ENCODE results near the gene NHSL1. TPM values are rescaled to one million over a fixed set of nuclear protein-coding genes. Genes with fewer than 3 reads are reported as not detected.
A peak's percentile ranks its signal among the peaks of the same experiment; 100 is the strongest.

The NHSL1 gene
- total RNA-seq, 1 experiment from 2014 or later = 32.1 TPM

DNA sequence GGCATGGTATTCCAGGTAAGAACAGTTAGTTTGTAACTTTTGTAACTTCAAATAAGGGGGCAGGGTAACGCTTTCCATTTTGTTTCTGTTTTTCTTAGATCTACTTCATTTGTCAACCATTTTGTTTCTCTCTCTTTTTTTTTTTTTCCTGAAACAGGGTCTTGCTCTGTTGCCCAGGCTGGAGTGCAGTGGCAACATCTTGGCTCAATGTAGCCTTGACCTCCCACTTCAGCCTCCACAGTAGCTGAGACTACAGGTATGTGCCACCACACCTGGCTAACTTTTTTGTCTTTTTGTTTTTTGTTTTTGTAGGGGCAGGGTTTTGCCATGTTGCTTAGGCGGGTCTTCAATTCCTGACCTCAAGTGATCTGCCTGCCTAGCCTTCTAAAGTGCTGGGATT, 32.1 kb upstream of the NHSL1 start:
- BruUV-seq (replicated peaks) = no TSS peak
- POLR2A ChIA-PET = no interaction called here
- DNase-seq (ENCODE audit: unreplicated experiment) = no peak
- H3K27ac Mint-ChIP-seq (ENCODE audit: low read depth, unreplicated experiment) = no peak overlapping the region
- TF ChIP-seq, protein P1, sequence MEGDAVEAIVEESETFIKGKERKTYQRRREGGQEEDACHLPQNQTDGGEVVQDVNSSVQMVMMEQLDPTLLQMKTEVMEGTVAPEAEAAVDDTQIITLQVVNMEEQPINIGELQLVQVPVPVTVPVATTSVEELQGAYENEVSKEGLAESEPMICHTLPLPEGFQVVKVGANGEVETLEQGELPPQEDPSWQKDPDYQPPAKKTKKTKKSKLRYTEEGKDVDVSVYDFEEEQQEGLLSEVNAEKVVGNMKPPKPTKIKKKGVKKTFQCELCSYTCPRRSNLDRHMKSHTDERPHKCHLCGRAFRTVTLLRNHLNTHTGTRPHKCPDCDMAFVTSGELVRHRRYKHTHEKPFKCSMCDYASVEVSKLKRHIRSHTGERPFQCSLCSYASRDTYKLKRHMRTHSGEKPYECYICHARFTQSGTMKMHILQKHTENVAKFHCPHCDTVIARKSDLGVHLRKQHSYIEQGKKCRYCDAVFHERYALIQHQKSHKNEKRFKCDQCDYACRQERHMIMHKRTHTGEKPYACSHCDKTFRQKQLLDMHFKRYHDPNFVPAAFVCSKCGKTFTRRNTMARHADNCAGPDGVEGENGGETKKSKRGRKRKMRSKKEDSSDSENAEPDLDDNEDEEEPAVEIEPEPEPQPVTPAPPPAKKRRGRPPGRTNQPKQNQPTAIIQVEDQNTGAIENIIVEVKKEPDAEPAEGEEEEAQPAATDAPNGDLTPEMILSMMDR (IDR thresholded peaks at IDR 0.05; ENCODE audit: unreplicated experiment) = no peak
- peaks cover 5% of the 10 kb centered on the region for H3K4me1 Mint-ChIP-seq (ENCODE audit: insufficient read depth, unreplicated experiment)
- CTCF ChIA-PET = interaction anchor here (1.6 kb wide), 1 partner anchor 11 kb away, joined by 5 read pairs; no protein-coding TSS in a partner anchor
- intact Hi-C loops (cut with micrococcal nuclease) = no loop called here
- H3K9me3 Mint-ChIP-seq (ENCODE audit: unreplicated experiment) = no peaks in the 10 kb centered on the region
- peaks cover 12% of the 10 kb centered on the region for H3K36me3 Mint-ChIP-seq (ENCODE audit: insufficient read depth, unreplicated experiment)
- H3K4me3 Mint-ChIP-seq (ENCODE audit: unreplicated experiment) = no peak overlapping the region
- no peaks in the 10 kb centered on the region for H3K27me3 Mint-ChIP-seq (ENCODE audit: insufficient read depth, unreplicated experiment)

DNA sequence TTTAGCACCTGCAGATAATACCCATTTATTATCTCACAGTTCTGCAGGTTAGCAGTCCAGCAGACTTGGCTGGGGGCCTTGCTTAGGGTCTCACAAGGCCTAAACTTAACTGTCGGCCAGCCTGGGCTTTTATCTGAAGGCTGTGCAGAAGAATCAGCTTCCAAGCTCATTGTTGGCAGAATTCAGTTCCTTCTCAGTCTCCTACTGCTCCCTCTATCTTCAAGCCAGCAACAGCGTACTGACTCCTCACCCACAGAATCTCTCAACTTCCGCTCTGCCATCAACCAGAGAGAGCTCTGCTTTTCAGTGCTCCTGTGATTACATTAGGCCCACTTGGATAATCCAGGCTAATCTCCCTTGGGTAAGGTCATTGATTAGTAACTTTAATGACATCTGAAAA, 30.2 kb upstream of the NHSL1 start:
- peaks cover 5% of the 10 kb centered on the region for H3K4me1 Mint-ChIP-seq (ENCODE audit: insufficient read depth, unreplicated experiment)
- ChIA-PET CTCF (interaction anchor here (0.6 to 1.1 kb wide), 3 partner anchors 9 to 1311 kb away, joined by 3 to 4 read pairs (median 3); no protein-coding TSS in a partner anchor), POLR2A (no interaction called here)
- no peak overlapping the region for H3K27ac Mint-ChIP-seq (ENCODE audit: low read depth, unreplicated experiment)
- H3K27me3 Mint-ChIP-seq (ENCODE audit: insufficient read depth, unreplicated experiment) = no peaks in the 10 kb centered on the region
- peaks cover 7% of the 10 kb centered on the region for H3K36me3 Mint-ChIP-seq (ENCODE audit: insufficient read depth, unreplicated experiment)
- BruUV-seq (replicated peaks) = no TSS peak
- H3K9me3 Mint-ChIP-seq (ENCODE audit: unreplicated experiment) = no peaks in the 10 kb centered on the region
- TF ChIP-seq, protein P1 (IDR thresholded peaks at IDR 0.05; ENCODE audit: unreplicated experiment) = no peak
- intact Hi-C loops (cut with micrococcal nuclease) = no loop called here
- H3K4me3 Mint-ChIP-seq (ENCODE audit: unreplicated experiment) = no peak overlapping the region
- no peak for DNase-seq (ENCODE audit: unreplicated experiment)

DNA sequence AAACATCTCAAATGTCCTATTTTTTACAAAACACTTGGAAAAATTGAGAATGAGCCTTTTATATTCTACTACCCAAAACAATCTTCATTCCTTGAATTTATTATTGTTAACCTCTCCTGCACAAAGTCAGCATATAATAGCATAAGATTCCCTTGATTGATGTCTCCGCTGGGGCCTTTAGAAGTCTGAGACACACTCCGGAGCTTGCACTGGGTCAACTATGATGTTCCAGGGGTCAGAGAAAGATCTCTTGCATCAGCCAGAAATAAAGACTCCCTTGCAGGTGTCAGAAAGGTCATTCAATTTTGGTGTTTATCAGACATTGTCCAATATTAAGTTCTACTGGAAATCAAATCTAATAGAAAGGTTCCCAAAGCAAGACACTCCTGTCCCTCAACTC, 29.7 kb upstream of the NHSL1 start:
- no peak overlapping the region for H3K4me3 Mint-ChIP-seq (ENCODE audit: unreplicated experiment)
- intact Hi-C loops (cut with micrococcal nuclease) = no loop called here
- H3K27me3 Mint-ChIP-seq (ENCODE audit: insufficient read depth, unreplicated experiment) = no peaks in the 10 kb centered on the region
- H3K27ac Mint-ChIP-seq (ENCODE audit: low read depth, unreplicated experiment) = no peak overlapping the region
- ChIA-PET POLR2A (no interaction called here), CTCF (interaction anchor here (0.6 to 1.1 kb wide), 3 partner anchors 8 to 1312 kb away, joined by 3 to 4 read pairs (median 3); no protein-coding TSS in a partner anchor)
- peaks cover 5% of the 10 kb centered on the region for H3K4me1 Mint-ChIP-seq (ENCODE audit: insufficient read depth, unreplicated experiment)
- no peak for DNase-seq (ENCODE audit: unreplicated experiment)
- no peaks in the 10 kb centered on the region for H3K9me3 Mint-ChIP-seq (ENCODE audit: unreplicated experiment)
- no TSS peak for BruUV-seq (replicated peaks)
- TF ChIP-seq, protein P1 (IDR thresholded peaks at IDR 0.05; ENCODE audit: unreplicated experiment) = no peak
- H3K36me3 Mint-ChIP-seq (ENCODE audit: insufficient read depth, unreplicated experiment) = peaks cover 7% of the 10 kb centered on the region

DNA sequence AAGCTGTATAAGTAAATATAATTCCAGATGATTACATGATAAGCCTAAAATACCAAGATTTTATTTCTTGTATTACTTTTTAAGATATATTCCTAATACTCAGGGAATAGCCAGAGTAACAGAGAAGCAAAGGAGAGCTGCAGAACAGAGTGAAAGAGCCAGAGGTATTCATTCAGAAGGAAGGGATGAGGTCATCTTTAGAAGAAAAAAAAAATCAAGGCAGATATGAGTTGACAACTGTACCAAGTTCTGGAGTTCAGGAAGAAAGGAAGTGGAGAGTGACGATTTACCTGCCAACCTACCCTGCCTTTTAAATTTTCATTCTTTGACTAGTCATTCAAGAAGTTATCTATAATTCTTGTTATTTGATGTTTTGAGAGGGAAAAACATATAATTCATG, 28.8 kb upstream of the NHSL1 start:
- Mint-ChIP-seq H3K27ac (ENCODE audit: low read depth, unreplicated experiment) (peak overlapping the region; percentile 74), H3K9me3 (ENCODE audit: unreplicated experiment) (no peaks in the 10 kb centered on the region), H3K27me3 (ENCODE audit: insufficient read depth, unreplicated experiment) (no peaks in the 10 kb centered on the region), H3K4me1 (ENCODE audit: insufficient read depth, unreplicated experiment) (peaks cover 5% of the 10 kb centered on the region), H3K36me3 (ENCODE audit: insufficient read depth, unreplicated experiment) (peaks cover 7% of the 10 kb centered on the region), H3K4me3 (ENCODE audit: unreplicated experiment) (no peak overlapping the region)
- no peak for DNase-seq (ENCODE audit: unreplicated experiment)
- POLR2A ChIA-PET = no interaction called here
- TF ChIP-seq, protein P1 (IDR thresholded peaks at IDR 0.05; ENCODE audit: unreplicated experiment) = no peak
- intact Hi-C loops (cut with micrococcal nuclease) = no loop called here
- CTCF ChIA-PET = interaction anchor here (1.2 to 13.7 kb wide), 2 partner anchors 19 to 100 kb away, joined by 4 to 127 read pairs; no protein-coding TSS in a partner anchor
- BruUV-seq (replicated peaks) = no TSS peak
